ENCODE measurements around the gene SEZ6L. TPM values are rescaled to one million over a fixed set of nuclear protein-coding genes. Genes with fewer than 3 reads are reported as not detected.
"Not testable (repeated sequence)": the region's sequence is repeated elsewhere in the genome, so short reads cannot be mapped to it uniquely, and the experiment has no call there.

SEZ6L gene
- total RNA-seq, 4 donors from 2014 or later = under 0.01 to 0.63 (median 0.22) TPM

GRCh38 chr22:26401726-26402125 is 232.5 kb downstream of the SEZ6L start:
- no peak overlapping the region for H3K4me3 ChIP-seq
- WGBS, 2 donors = 74 to 83% methylated on average over 5 of the region's 5 CpGs
- H3K27me3 ChIP-seq = peaks cover 0 to 8% of the 10 kb centered on the region in 2 donors
- TF ChIP-seq CTCF (IDR thresholded peaks at IDR 0.05) (no peak), EP300 (IDR thresholded peaks at IDR 0.05) (no peak), POLR2A (IDR thresholded peaks at IDR 0.05) (no peak)
- no peaks in the 10 kb centered on the region for H3K9me3 ChIP-seq
- no peaks in the 10 kb centered on the region for H3K36me3 ChIP-seq
- H3K4me1 ChIP-seq = peaks cover 0 to 6% (median 0%) of the 10 kb centered on the region in 4 donors
- DNase-seq (ENCODE audit: low spot score in 2 of 2) = no peak
- H3K27ac ChIP-seq = no peak overlapping the region

DNA sequence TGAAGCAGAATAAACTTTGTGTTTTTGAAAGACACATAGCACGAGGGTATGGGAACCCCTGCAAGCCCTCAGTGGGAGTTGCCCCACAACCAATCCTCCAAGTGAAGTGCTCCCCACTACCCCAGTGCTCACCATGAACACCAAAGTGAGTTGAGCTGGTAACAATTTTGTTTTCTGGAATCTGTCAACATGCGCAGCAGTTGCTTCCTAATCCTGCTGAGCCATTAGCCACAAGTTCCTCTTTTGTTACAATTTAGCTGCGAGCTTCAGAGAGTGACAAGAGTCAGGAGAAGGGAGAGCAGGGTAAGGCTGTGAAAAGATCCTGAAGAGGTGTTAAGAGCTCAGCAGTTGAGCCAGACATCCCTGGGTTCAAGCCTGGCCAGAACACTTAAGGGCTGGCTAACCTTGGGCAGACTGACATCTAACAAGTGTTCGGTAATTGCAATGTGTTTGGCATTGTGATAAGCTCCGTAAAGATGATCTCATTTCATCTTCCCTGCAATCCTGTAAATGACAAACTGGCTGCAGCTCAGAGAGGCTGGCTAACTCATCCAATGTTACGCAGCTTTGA is 235.7 kb downstream of the SEZ6L start:
- 23 to 29% methylated on average over 6 of the region's 6 CpGs for WGBS, 2 donors
- peaks cover 0 to 6% (median 0%) of the 10 kb centered on the region in 4 donors for H3K4me1 ChIP-seq
- no peak overlapping the region for H3K4me3 ChIP-seq
- no peaks in the 10 kb centered on the region for H3K9me3 ChIP-seq
- H3K27me3 ChIP-seq = peaks cover 0 to 8% of the 10 kb centered on the region in 2 donors
- no peak for DNase-seq (ENCODE audit: low spot score in 2 of 2)
- no peak for TF ChIP-seq CTCF (IDR thresholded peaks at IDR 0.05)
- no peak for TF ChIP-seq POLR2A (IDR thresholded peaks at IDR 0.05)
- no peak for TF ChIP-seq EP300 (IDR thresholded peaks at IDR 0.05)
- H3K36me3 ChIP-seq = no peaks in the 10 kb centered on the region
- H3K27ac ChIP-seq = no peak overlapping the region

- peaks cover 0 to 6% (median 0%) of the 10 kb centered on the region in 4 donors for H3K4me1 ChIP-seq
- 67 to 84% methylated on average over 4 of the region's 4 CpGs for WGBS, 2 donors
- no peak overlapping the region for H3K4me3 ChIP-seq
- peaks cover 0 to 8% of the 10 kb centered on the region in 2 donors for H3K27me3 ChIP-seq
- no peak overlapping the region for H3K27ac ChIP-seq
- no peaks in the 10 kb centered on the region for H3K9me3 ChIP-seq
- H3K36me3 ChIP-seq = no peaks in the 10 kb centered on the region
- DNase-seq (ENCODE audit: low spot score in 2 of 2) = no peak
- TF ChIP-seq CTCF (IDR thresholded peaks at IDR 0.05) = no peak
- no peak for TF ChIP-seq POLR2A (IDR thresholded peaks at IDR 0.05)
- TF ChIP-seq EP300 (IDR thresholded peaks at IDR 0.05) = no peak
These were observed 236.9 kb downstream of the SEZ6L start for GRCh38 chr22:26406118-26406517.

DNA sequence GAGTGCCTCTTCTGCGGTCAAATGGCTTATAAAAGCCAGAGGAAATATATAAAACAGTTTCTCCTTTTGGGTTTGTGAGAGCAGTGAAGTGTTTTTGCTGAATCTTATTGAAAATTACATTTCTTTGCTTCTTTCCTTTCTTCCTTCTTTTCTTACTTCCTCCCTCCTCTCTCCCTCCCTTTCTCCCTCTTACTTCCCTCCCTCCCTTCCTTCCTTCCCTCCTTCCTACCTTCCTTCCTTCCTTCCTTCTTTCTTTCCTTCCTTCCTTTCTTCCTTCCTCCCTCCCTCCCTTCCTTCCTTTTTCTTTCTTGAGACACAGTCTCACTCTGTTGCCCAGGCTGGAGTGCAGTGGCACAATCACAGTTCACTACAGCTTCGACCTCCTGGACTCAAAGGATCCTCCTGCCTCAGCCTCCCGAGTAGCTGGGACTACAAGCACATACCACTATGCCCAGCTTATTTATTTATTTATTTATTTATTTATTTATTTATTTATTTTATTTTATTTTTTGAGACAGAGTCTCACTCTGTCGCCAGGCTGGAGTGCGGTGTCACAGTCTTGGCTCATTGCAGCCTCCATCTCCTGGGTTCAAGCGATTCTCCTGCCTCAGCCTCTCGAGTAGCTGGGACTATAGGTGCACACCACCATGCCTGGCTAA is 239.4 kb downstream of the SEZ6L start:
- H3K9me3 ChIP-seq; H3K27me3 ChIP-seq; H3K4me1 ChIP-seq; H3K4me3 ChIP-seq; H3K36me3 ChIP-seq; DNase-seq (ENCODE audit: low spot score in 2 of 2); H3K27ac ChIP-seq: not testable (repeated sequence)
- WGBS, 2 donors = 89 to 91% methylated on average over 7 of the region's 7 CpGs

DNA sequence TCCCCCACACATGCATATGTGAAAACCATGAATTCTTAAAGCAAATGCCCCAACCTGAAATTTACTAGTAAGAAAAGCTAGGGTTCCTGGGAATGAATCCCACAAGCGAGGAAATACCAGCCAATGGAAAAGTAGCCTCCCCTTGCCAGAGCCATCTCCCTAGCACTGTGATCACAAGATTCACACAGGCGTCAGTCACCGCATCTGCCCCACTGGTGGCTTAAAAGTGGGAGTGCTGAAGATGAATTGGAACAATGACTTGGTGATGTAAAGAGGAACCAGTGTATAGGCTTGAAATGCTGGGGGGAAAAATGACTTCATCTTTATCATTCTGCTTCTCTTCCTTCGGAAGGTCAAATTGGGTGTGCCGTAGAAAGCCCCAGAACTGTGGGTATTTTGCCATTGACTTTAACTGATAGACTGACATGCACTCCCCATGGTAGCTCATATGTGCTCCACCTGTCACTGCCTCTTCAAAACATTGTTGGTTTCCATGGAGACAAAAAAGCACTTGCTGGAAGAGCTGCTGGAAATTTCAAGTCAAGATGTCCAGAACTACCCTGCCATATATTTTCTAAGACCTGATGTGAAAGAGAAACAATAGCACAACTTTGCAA is 240.6 kb downstream of the SEZ6L start:
- no peak for TF ChIP-seq POLR2A (IDR thresholded peaks at IDR 0.05)
- no peak for TF ChIP-seq CTCF (IDR thresholded peaks at IDR 0.05)
- TF ChIP-seq EP300 (IDR thresholded peaks at IDR 0.05) = no peak
- peaks cover 0 to 3% (median 0%) of the 10 kb centered on the region in 4 donors for H3K4me1 ChIP-seq
- no peaks in the 10 kb centered on the region for H3K9me3 ChIP-seq
- H3K27ac ChIP-seq = no peak overlapping the region
- no peaks in the 10 kb centered on the region for H3K36me3 ChIP-seq
- WGBS, 2 donors = 63 to 68% methylated on average over 5 of the region's 5 CpGs
- H3K27me3 ChIP-seq = no peaks in the 10 kb centered on the region
- no peak overlapping the region for H3K4me3 ChIP-seq
- DNase-seq (ENCODE audit: low spot score in 2 of 2) = no peak
